K562 (cell line): Measurements from ENCODE around the gene KCTD13. TPM values are rescaled to one million over a fixed set of nuclear protein-coding genes. Genes with fewer than 3 reads are reported as not detected.

Experiments used
- CBFB ChIP-seq: sonication (generic); formaldehyde crosslinking; IDR thresholded peaks from 2 replicates; pipeline ENCODE4 v1.4.0; 2020; ENCODE audit warnings: mild to moderate bottlenecking, missing genetic modification reagents
- CUX1 ChIP-seq: fragments of 200-800 bp; sonication (Bioruptor generic); IDR thresholded peaks from 2 replicates; pipeline ENCODE4 v1.6.1; 2016; ENCODE audit warnings: missing genetic modification characterization, missing compliant biosample characterization
- E2F6 ChIP-seq, 2 experiments: IDR thresholded peaks; 2 replicates each; pipeline ENCODE4 v1.6.1; 2011; ENCODE audit warnings: borderline replicate concordance in 1 of 2, control low read depth in 1 of 2, low read depth in 1 of 2, low read length in 1 of 2, mild to moderate bottlenecking in 1 of 2, mixed read lengths in 1 of 2, moderate library complexity in 1 of 2; ENCODE audit not compliant: insufficient read depth in 1 of 2, insufficient read length in 1 of 2, poor library complexity in 1 of 2, severe bottlenecking in 1 of 2; ENCODE audit errors: extremely low read depth in 1 of 2
- ELK1 ChIP-seq: sonication (generic); formaldehyde crosslinking; IDR thresholded peaks from 2 replicates; pipeline ENCODE4 v1.8.1; 2022; ENCODE audit warnings: missing genetic modification reagents
- ERF ChIP-seq: fragments of 450-650 bp; formaldehyde crosslinking; IDR thresholded peaks from 2 replicates; pipeline ENCODE4 v1.4.0; 2020; ENCODE audit warnings: mild to moderate bottlenecking, mixed read lengths
- KLF13 ChIP-seq: fragments of 450-650 bp; IDR thresholded peaks from 2 replicates; pipeline ENCODE4 v1.6.1; 2016; ENCODE audit warnings: missing genetic modification characterization, low read depth, mild to moderate bottlenecking, missing compliant biosample characterization, moderate library complexity, borderline replicate concordance
- PPARD ChIP-seq: fragments of 250-450 bp; sonication (Bioruptor Pico); IDR thresholded peaks from 2 replicates; pipeline ENCODE4 v1.8.0; 2022; ENCODE audit warnings: inconsistent platforms, mild to moderate bottlenecking, moderate library complexity
- PREB ChIP-seq: sonication (generic); formaldehyde crosslinking; IDR thresholded peaks from 2 replicates; pipeline ENCODE4 v1.8.1; 2023; ENCODE audit warnings: mild to moderate bottlenecking, missing genetic modification reagents
- SMAD2 ChIP-seq: fragments of 150-350 bp; IDR thresholded peaks from 2 replicates; pipeline ENCODE4 v1.6.1; 2014; ENCODE audit warnings: low read depth, mild to moderate bottlenecking, low read length
- SMARCA5 ChIP-seq: fragments of 450-650 bp; IDR thresholded peaks from 2 replicates; pipeline ENCODE4 v1.6.1; 2016
- SNRNP70 ChIP-seq: fragments of 200-400 bp; formaldehyde crosslinking; optimal IDR thresholded peaks from 2 replicates; pipeline ENCODE3; 2017; ENCODE audit warnings: low read depth, low read length
- SRSF9 ChIP-seq: fragments of 200-400 bp; formaldehyde crosslinking; IDR thresholded peaks from 2 replicates; pipeline ENCODE4 v1.6.1; 2017; ENCODE audit warnings: low read depth, low read length, borderline replicate concordance
- ZBED1 ChIP-seq: IDR thresholded peaks from 2 replicates; pipeline ENCODE4 v1.6.1; 2014
- polyA plus RNA-seq, 8 experiments: library from polyadenylated mRNA; depleted of rRNA in 4 of 8; stranded (reverse) in 5 of 8; unstranded in 3 of 8; fragments of >200 nt; fragmentation: Nextera tagmentation in 2 of 8; fragmentation: Illumina TruSeq in 1 of 8; extraction: Ambion mirVana in 2 of 8; extraction: Trizol in 1 of 8; gene quantifications; 2 replicates each; pipeline versions ENCODE4 v1.2.1 to v1.2.3, GENCODE V29; 2011 to 2014; ENCODE audit warnings: inconsistent platforms in 1 of 8, missing spikeins in 1 of 8
- total RNA-seq, 7 experiments: library from RNA; depleted of rRNA in 6 of 7; stranded (reverse); fragments of >200 nt in 6 of 7; fragmentation: Illumina TruSeq in 2 of 7; extraction: Trizol in 2 of 7; gene quantifications; 2 replicates each; pipeline versions ENCODE4 v1.2.1 to v1.2.3, GENCODE V29; 2011 to 2021; ENCODE audit warnings: low replicate concordance in 1 of 7
- TF ChIP-seq, protein P1 (sequence below), 2 experiments: fragments of 150-350 bp in 1 of 2; IDR thresholded peaks; 2 replicates each; pipeline ENCODE4 v1.6.1; 2012 to 2016; ENCODE audit warnings: low read depth in 2 of 2, low read length in 2 of 2, mild to moderate bottlenecking in 1 of 2, moderate library complexity in 1 of 2

KCTD13 gene
- total and polyA plus RNA-seq, 9 of the 15 experiments (the other 6 are each of a cell fraction or from before 2014, with no cell fraction given), result 1.0 to 20.6 (median 9.8) TPM

DNA sequence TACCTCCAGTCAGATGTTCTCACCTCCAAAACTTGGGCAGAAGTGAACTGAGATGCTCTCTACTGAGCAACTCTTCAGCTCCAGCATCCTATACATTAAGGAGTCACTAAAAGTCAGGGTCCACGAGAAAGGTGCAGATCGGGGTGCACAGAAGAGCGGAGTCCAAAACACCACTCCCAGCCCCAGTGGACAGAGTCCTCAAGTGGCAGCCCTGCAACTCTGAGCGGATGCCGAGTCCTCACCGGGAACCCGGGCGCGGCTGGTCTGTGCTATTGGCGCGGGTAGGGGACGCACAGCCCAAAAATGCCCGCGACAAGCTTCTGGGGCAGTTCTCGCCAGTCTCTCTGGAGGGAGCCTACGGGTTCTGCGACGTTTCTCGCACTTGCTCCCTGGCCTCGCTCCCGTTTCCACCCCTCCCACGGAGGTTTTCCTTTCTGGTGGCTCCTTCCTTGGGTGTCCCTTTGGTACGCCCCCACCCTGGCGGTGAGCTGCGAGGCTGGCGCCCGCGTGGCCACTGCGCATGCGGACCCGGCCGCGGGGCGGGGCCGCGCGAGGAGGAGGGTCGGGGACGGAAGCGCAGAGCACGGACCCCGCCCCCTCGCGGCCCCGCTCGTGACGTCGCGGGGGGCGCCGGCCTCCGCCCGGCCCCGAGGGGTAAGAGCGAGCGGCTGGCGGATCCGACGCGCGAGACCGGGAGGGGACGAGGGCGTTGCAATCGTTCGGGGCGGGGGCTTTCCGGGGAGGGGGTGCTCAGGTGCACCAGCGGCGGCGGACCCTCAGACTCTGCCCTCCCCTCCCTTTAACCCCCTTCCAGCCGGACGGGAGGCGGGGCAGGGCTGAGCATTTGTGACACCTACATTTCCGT lies 35.7 kb upstream of the KCTD13 start, which contains the start of gene TMEM219 (continued):
- TF ChIP-seq, protein P1, sequence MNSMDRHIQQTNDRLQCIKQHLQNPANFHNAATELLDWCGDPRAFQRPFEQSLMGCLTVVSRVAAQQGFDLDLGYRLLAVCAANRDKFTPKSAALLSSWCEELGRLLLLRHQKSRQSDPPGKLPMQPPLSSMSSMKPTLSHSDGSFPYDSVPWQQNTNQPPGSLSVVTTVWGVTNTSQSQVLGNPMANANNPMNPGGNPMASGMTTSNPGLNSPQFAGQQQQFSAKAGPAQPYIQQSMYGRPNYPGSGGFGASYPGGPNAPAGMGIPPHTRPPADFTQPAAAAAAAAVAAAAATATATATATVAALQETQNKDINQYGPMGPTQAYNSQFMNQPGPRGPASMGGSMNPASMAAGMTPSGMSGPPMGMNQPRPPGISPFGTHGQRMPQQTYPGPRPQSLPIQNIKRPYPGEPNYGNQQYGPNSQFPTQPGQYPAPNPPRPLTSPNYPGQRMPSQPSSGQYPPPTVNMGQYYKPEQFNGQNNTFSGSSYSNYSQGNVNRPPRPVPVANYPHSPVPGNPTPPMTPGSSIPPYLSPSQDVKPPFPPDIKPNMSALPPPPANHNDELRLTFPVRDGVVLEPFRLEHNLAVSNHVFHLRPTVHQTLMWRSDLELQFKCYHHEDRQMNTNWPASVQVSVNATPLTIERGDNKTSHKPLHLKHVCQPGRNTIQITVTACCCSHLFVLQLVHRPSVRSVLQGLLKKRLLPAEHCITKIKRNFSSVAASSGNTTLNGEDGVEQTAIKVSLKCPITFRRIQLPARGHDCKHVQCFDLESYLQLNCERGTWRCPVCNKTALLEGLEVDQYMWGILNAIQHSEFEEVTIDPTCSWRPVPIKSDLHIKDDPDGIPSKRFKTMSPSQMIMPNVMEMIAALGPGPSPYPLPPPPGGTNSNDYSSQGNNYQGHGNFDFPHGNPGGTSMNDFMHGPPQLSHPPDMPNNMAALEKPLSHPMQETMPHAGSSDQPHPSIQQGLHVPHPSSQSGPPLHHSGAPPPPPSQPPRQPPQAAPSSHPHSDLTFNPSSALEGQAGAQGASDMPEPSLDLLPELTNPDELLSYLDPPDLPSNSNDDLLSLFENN (IDR thresholded peaks at IDR 0.05; ENCODE audit: low read depth in 2 of 2, low read length in 2 of 2), result no peak
- no peak for TF ChIP-seq SMARCA5
- no peak for TF ChIP-seq ELK1 (CRISPR knock-in tag)
- TF ChIP-seq SRSF9, result no peak
- no peak for TF ChIP-seq SMAD2
- no peak for TF ChIP-seq SNRNP70
- TF ChIP-seq CUX1 (CRISPR knock-in tag), result no peak
- 0 out of 2 replicates have a peak, but pooled peaks have one; percentile 38 for TF ChIP-seq CBFB (CRISPR knock-in tag)
- peak; percentile 43 to 57 for TF ChIP-seq E2F6 (IDR thresholded peaks at IDR 0.05; ENCODE audit: borderline replicate concordance in 1 of 2, extremely low read depth in 1 of 2, insufficient read depth in 1 of 2, insufficient read length in 1 of 2, low read depth in 1 of 2, low read length in 1 of 2, poor library complexity in 1 of 2, severe bottlenecking in 1 of 2)
- TF ChIP-seq ERF (CRISPR knock-in tag), result no peak
- TF ChIP-seq PREB (CRISPR knock-in tag), result no peak
- TF ChIP-seq KLF13 (tag), result peak; percentile 70; the same call in 1 of the 2 replicates
- 0 out of 2 replicates have a peak, but pooled peaks have one; percentile 59 for TF ChIP-seq ZBED1
- TF ChIP-seq PPARD (CRISPR knock-in tag), result no peak
